Stimulated activated CD4-positive, alpha-beta T cell treated with anti-CD3 and anti-CD28 coated beads, Interleukin-15, amount 100 ng/mL, for 48 hours (primary cell): ENCODE measurements around the gene SLC17A1.
"Not testable (repeated sequence)": the region's sequence is repeated elsewhere in the genome, so short reads cannot be mapped to it uniquely, and the experiment has no call there.

Experiments used
- DNase-seq, 2 donors: peaks; one replicate each; pipeline ENCODE4 v3.0.0-alpha.2; 2020; ENCODE audit warnings: low read depth in 2 of 2

The SLC17A1 gene

DNA sequence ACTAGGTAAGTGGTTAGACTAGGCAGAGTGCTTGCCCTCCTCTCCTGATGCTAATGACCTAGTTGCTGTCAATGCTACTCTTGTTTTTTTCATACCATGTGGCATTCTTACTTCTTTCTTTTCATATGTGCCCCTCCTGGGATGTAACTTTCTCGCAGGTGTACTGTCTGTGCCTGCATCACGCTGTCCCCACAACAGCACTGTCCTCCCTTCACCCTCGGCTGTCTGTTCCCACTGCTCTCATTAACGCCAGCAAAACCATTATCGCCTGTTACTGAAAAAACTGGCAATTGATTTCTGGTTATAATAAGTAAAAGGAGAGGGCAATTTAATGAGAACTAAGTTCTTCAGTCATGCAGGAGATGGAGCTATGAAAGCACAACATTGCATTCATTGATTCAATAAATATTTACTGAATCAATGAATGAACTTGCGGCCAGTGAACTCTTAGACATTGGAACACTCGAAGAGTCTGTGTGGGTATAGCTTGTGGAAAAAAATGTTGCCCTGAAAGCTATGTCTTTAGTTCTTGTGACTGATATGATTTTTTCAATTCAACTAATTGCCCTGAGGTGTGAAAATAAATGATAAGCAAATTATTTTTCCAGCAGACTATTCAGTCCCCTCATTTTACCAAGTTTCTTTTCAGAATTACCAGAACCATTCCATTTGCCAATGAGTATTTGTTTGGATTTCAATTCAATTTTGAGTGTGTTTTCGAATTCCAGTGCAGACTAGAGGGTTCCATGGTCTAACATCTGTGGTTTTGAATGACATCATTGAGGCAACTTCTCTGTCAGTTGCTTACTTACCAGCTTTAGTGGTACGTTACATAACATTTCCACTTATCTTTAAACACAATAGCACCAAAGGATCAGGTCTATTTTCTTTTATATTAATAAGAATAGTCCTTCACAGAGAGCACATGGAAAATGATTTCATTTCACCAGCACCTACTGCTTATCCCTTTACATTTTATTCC, 75.2 kb downstream of the SLC17A1 start:
- DNase-seq: no peak

DNA sequence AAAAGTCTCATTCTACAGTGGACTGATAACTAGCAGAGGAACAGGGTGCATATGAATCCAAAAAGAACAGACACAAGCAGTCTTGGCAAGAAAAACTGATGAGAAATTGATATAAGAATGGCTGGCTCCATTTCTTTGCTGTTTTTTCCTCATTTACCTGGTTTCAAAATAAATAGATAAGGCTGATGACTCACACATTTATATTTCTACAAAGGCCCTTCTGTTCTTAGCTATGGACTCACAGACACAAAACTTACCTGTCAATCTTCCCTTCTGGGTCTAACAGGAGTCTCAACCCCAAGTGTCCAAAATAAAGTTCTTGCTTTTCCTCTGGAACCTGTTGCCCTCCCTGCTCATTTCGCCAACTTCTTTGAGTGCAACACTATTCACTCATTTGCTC, 76.4 kb downstream of the SLC17A1 start:
- no peak for DNase-seq

DNA sequence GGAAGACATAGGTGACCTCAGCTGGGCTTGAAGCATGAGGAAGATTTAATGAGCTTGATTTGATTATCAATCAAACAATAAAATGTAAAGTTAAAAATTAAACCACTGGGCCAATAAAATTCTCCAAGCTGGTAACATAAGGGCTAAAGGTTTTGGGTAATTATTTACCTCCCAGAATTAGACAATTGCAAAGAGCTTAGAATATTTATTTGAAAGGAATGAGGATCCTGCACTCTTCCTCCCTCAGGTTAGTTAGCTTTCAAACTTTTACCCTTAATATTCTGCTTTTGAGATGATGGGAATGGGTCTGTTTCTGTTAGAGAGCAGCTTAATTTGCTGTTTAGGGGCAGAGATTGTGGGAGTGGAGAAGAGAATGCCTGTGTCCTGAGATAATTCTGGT, 77.3 kb downstream of the SLC17A1 start, which contains the start of gene SLC17A4:
SLC17A4 (plus strand) TSS at position 208 of the 400 bp plus-strand sequence. CDS start 7,221 bp downstream, outside the sequence.
- DNase-seq: no peak

DNA sequence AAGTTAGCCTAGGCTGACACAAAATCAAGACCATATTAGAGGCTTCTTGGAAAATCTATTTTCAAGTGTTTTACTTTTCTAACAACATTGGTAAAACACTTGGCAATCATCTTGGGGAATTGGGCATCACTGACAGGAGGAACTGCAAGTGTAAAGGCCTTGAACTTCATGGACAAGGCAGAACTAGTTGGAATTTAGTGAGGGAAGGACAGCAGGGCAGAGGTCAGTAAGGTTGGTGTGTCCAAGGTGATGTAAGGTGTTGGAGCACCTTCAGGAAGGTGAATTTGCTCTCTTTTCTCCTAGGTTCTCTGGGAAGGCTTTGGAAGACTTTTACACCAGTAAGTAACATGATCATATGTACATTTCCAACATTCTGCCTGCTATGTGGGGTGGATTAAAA, 78.8 kb downstream of the SLC17A1 start:
- DNase-seq: no peak

DNA sequence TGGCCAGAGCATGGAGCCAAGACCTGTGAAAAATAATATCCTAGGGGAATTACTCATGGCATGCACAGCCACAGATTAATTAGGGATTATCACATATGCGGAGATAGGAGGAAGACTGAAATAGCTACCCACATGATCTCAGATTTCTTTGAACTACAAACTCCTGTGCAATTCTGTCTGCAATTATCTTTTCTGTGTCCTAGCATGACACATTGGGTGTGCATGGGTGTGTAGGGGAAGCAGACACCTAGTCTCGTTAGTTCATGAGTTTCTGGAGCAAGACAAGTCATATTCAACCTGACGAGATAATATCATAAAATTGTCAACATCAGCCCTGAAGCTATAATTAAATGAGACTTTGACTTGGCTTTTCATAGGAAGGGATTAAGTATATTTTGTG, 80.9 kb downstream of the SLC17A1 start:
- DNase-seq: no peak

DNA sequence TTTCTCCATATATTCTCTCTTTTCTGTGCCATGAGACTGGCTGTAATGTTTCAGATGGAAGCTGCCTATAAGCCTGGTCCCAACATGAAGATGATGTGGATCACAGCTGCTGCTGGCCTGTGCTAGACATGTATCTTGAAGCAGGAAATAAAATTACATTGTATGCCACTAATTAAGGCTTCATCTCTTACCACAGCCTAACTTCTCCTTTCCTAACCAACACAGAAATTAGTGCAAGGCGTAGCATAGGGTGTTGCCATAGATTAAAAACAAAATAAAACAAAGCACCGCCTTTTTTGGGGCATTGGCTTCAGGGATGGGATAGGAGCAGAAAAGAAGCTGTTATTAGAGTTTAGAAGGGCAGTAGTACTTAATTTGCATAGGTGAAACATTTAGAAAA, 82.0 kb downstream of the SLC17A1 start:
- no peak for DNase-seq

DNA sequence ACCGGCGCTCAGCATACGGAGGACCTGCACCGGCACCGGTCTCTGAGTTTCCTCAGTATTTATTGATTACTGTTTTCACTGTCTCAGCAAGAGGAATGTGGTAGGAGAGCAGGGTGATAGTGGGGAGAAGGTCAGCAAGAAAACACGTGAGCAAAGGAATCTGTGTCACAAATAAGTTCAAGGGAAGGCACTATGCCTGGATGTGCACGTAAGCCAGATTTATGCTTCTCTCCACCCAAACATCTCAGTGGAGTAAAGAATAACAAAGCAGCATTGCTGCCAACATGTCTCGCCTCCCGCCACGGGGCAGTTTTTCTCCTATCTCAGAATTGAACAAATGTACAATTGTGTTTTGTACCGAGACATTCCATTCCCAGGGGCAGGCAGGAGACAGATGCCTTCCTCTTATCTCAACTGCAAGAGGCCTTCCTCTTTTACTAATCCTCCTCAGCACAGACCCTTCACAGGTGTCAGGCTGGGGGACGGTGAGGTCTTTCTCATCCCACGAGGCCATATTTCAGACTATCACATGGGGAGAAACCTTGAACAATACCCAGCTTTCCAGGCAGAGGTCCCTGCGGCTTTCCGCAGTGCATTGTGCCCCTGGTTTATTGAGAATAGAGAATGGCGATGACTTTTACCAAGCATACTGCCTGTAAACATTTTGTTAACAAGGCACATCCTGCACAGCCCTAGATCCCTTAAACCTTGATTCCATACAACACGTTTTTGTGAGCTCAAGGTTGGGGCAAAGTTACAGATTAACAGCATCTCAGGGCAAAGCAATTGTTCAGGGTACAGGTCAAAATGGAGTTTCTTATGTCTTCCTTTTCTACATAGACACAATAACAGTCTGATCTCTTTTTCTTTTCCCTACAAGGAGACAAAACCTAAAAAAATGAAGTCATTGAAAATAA, 83.0 kb downstream of the SLC17A1 start:
- DNase-seq: not testable (repeated sequence)

DNA sequence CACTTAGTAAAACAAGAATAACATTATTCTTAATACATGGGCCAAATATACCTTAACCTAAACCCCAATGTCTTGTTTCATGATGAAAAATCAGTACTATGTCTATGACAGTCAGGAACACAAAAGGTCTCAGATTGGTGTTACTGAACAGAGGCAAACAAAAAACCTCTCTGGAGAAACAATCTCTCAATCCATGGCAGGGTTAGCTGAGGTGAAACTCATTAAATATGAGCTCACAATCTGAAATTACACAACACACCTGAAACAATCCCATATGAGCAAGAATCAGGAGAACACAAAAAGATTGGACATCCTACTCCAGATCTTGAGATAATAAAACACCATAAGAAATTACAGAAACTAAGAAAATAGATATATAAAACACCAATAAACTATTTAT, 83.8 kb downstream of the SLC17A1 start:
- DNase-seq: no peak

DNA sequence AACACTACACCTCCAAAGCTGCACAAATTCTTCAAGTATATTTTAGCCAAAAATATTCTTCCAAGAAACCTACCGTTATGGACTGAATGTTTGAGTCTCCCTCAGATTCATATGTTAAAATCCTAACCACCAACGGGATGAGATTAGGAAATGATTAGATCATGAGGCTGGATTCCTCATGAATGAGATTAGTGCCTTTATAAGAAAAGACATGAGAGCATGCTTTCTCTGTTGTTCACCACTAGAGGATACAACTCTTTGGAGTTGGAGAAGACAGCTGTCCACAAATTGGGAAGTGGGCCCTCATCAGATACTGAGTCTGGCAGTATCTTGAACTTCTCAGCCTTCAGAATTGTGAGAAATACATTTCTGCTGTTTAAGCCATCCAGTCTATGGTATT, 84.4 kb downstream of the SLC17A1 start:
- no peak for DNase-seq

DNA sequence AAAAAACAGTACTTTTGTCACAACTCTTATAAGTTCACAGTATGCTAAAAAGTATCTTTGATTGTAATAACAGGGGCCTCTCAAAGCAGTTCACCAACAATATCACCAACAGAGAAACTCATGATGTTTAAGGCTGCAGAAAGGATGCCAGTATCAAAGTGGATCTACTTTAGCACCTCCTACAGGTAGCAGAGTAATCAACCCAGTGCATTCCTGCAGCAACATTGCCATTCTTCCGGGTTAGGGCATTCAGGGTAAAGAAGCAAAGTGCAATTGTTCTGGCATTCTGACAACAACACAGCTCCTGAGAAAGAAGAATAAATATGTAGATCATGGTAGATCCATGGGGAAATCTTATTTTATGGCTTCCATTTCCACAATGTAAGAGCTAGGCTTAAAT, 84.9 kb downstream of the SLC17A1 start:
- no peak for DNase-seq

DNA sequence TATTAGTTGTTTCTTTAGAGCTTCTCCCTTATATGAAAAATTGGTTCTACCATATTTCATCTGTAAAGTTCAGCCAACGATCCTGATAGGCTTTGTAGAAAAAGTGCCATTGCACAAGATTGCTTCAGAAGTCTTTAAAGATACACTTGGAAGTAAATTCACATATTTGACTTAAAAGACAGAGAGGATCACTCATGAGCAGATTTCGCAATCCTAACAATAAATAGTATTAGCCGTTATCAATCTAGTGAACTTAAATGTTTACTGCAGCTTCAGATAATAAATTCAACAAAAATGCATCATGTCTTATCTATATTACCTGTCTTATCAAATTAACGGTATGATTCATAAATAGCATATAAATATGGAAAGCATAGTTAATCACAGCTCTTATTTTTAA, 86.0 kb downstream of the SLC17A1 start:
- DNase-seq: no peak

DNA sequence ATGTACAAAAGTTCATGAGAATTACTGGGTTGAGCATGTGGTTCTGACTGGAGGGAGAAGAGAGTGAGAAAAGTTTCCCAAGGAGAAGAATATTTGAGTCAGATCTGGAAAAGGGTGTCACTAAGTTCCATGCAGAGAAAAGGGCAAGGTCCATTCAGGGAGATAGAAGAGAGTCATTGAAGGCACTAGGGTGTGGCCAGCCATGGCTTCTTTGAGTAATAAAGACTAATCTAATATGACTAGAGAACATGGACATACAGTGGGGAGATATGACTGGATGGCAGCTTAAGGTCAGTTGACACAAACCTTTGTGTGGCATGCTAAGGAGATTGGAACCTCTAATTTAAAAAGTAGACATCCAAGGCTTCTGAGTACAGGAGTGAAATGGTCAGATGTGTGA, 88.0 kb downstream of the SLC17A1 start:
- DNase-seq: no peak

DNA sequence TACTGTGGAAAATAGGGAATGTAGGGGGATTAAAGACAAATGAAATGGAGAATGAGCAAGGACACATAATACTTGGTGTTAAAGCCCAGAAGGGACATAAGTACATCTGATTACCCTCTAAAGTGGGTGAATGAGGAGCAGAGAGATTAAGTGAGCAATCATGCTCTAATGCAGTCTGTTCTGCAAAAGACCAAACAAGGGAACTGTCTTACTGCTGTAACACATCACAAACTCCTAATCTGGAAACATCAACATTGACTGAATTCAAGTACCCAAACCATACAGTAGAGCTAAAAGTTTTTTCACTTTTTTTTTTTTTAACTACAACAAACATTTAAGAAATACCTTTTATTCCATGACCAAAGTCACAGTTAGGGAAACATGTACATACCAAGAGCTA, 96.6 kb downstream of the SLC17A1 start:
- no peak for DNase-seq
